Measurements from ENCODE around the gene NAV3. TPM values are rescaled to one million over a fixed set of nuclear protein-coding genes. Genes with fewer than 3 reads are reported as not detected.

NAV3 gene
- total and polyA plus RNA-seq, 9 donors: 10.5 to 63.9 (median 31.5) TPM

GRCh38 chr12:78146365-78146772 is 315.7 kb downstream of the NAV3 start:
- peak; percentile 42 to 57 (median 45) for TF ChIP-seq CTCF (IDR thresholded peaks at IDR 0.05)
- TF ChIP-seq POLR2A (IDR thresholded peaks at IDR 0.05): no peak
- intact Hi-C loops (cut with DNase I): no loop called here
- Histone ChIP-seq H3K27ac (no peak overlapping the region), H3K27me3 (no peaks in the 10 kb centered on the region), H3K4me1 (ENCODE audit: insufficient read depth) (no peaks in the 10 kb centered on the region), H3K4me3 (no peak overlapping the region), H3K9me3 (no peaks in the 10 kb centered on the region), H3K36me3 (no peaks in the 10 kb centered on the region)
- no peak for DNase-seq

DNA sequence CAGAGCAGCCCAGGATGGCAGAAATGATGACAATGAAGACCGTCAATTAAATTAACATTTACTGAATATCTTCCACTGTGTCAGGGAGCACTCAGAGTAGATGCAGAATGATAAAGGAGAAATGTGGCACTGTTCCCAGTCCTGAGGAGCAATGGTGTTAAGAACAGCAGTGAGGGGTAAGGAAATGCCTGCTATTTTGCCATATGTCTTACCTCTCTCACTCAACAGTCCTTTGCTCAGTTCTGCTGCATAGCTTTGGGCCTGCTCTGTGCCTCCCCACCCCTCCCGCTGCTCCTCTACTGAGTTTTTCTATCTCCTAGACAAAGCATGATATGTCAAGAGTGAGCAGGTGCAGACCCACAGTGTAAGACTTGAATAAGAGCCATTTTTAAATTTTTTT is 318.8 kb downstream of the NAV3 start:
- WGBS, 3 donors: 81 to 94% (median 93%) methylated on average over 2 of the region's 2 CpGs
- H3K4me3 ChIP-seq: no peak overlapping the region
- H3K9me3 ChIP-seq: no peaks in the 10 kb centered on the region
- no peaks in the 10 kb centered on the region for H3K27me3 ChIP-seq
- H3K36me3 ChIP-seq: no peaks in the 10 kb centered on the region
- no peak overlapping the region for H3K27ac ChIP-seq
- TF ChIP-seq POLR2A (IDR thresholded peaks at IDR 0.05) (no peak), EP300 (IDR thresholded peaks at IDR 0.05) (no peak), CTCF (IDR thresholded peaks at IDR 0.05) (no peak)
- no peaks in the 10 kb centered on the region for H3K4me1 ChIP-seq (ENCODE audit: insufficient read depth)
- DNase-seq: no peak
- intact Hi-C loops (cut with DNase I): no loop called here

- Histone ChIP-seq H3K4me3 (no peak overlapping the region), H3K4me1 (ENCODE audit: insufficient read depth) (no peaks in the 10 kb centered on the region), H3K27me3 (no peaks in the 10 kb centered on the region), H3K9me3 (no peaks in the 10 kb centered on the region), H3K36me3 (no peaks in the 10 kb centered on the region), H3K27ac (no peak overlapping the region)
- WGBS, 3 donors: 97 to 100% (median 100%) methylated on average over 1 of the region's 1 CpG
- TF ChIP-seq EP300 (IDR thresholded peaks at IDR 0.05) (no peak), CTCF (IDR thresholded peaks at IDR 0.05) (no peak), POLR2A (IDR thresholded peaks at IDR 0.05) (no peak)
- DNase-seq: no peak
- intact Hi-C loops (cut with DNase I): no loop called here
These were observed 324.9 kb downstream of the NAV3 start for GRCh38 chr12:78155546-78155945.

DNA sequence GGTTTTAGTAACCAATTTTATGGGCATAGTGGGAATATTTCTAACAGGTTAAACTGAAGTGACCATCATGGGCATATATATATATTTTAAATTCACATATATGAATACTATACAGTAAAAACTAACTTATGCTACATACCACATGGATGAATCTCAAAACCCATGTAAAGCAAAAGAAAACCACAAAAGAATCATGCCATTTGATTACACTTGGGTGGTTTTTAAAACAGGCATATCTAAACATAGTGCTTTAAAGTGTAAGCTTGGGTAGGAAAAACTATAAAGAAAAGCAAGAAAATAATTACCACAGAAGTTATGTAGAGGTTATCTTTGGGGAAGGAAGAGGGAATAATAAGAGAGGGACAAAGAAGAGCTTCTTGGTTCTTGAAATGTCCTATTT is 326.1 kb downstream of the NAV3 start:
- intact Hi-C loops (cut with DNase I): no loop called here
- no peak overlapping the region for H3K27ac ChIP-seq
- no peaks in the 10 kb centered on the region for H3K4me1 ChIP-seq (ENCODE audit: insufficient read depth)
- no peak overlapping the region for H3K4me3 ChIP-seq
- H3K36me3 ChIP-seq: no peaks in the 10 kb centered on the region
- H3K9me3 ChIP-seq: no peaks in the 10 kb centered on the region
- no peaks in the 10 kb centered on the region for H3K27me3 ChIP-seq
- TF ChIP-seq POLR2A (IDR thresholded peaks at IDR 0.05) (no peak), CTCF (IDR thresholded peaks at IDR 0.05) (no peak), EP300 (IDR thresholded peaks at IDR 0.05) (no peak)
- DNase-seq: no peak

DNA sequence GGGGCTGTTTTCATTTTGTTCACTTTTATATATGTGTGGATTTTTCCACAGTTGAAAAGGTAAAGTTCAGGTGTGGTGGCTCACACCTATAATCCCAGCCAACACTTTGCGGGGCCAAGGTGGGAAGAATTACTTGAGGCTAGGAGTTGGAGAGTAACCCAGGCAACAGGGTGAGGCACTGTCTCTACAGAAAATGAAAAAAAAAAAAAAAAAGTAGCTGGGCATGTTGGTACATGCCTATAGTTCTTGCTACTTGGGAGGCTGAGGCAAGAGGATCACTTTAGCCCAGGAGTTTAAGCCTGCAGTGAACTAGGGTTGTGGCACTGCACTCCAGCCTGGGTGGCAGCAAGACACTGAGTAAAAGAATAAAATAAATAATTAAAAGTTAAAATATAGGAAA is 326.5 kb downstream of the NAV3 start:
- H3K36me3 ChIP-seq: no peaks in the 10 kb centered on the region
- TF ChIP-seq POLR2A (IDR thresholded peaks at IDR 0.05) (no peak), EP300 (IDR thresholded peaks at IDR 0.05) (no peak), CTCF (IDR thresholded peaks at IDR 0.05) (no peak)
- no peaks in the 10 kb centered on the region for H3K27me3 ChIP-seq
- 54 to 98% (median 97%) methylated on average over 1 of the region's 1 CpG for WGBS, 3 donors
- H3K27ac ChIP-seq: no peak overlapping the region
- H3K4me1 ChIP-seq (ENCODE audit: insufficient read depth): no peaks in the 10 kb centered on the region
- no peak overlapping the region for H3K4me3 ChIP-seq
- intact Hi-C loops (cut with DNase I): no loop called here
- H3K9me3 ChIP-seq: no peaks in the 10 kb centered on the region
- DNase-seq: no peak
